Tibial artery (tissue), 4 donors: ENCODE measurements around the gene PPM1L.

Experiments used
- DNase-seq, 2 donors: peaks; one replicate each; pipeline ENCODE4 v3.0.0-alpha.2; 2019
- H3K27ac ChIP-seq, 2 donors: fragments of 200-600 bp; sonication (generic) in 1 of 2; 1 replicate in 1 of 2; 2 replicates in 1 of 2; pipeline ENCODE4 v1.5.1; 2018 to 2019; ENCODE audit warnings: mild to moderate bottlenecking in 1 of 2
- H3K27me3 ChIP-seq, 2 donors: fragments of 200-600 bp; sonication (generic) in 1 of 2; one replicate each; pipeline versions ENCODE4 v1.5.1 to v1.6.0; 2016 to 2019
- H3K36me3 ChIP-seq, 3 donors: fragments of 200-600 bp; sonication (generic) in 2 of 3; one replicate each; pipeline ENCODE4 v1.5.1; 2016 to 2019; ENCODE audit warnings: mild to moderate bottlenecking in 2 of 3
- H3K4me1 ChIP-seq, 4 donors: fragments of 200-600 bp; sonication (generic) in 2 of 4; 1 replicate in 3 of 4; 2 replicates in 1 of 4; pipeline ENCODE4 v1.5.1; 2016 to 2019
- H3K4me3 ChIP-seq, 2 donors: fragments of 200-600 bp; sonication (generic) in 1 of 2; 1 replicate in 1 of 2; 2 replicates in 1 of 2; pipeline ENCODE4 v1.5.1; 2018 to 2019; ENCODE audit warnings: mild to moderate bottlenecking in 2 of 2
- H3K9me3 ChIP-seq, 3 donors: fragments of 200-600 bp; sonication (generic) in 1 of 3; one replicate each; pipeline ENCODE4 v1.5.1; 2016 to 2019
- CTCF ChIP-seq, 2 experiments: fragments of 200-600 bp in 1 of 2; fragments of 450-650 bp in 1 of 2; IDR thresholded peaks; one replicate each; pipeline ENCODE4 v1.5.1; 2017 to 2019; ENCODE audit warnings: antibody characterized with exemption in 2 of 2, mild to moderate bottlenecking in 1 of 2, moderate library complexity in 1 of 2
- intact Hi-C: fragments of 100-400 bp; cut with DNase I; formaldehyde crosslinking; loops from one replicate; pipeline ENCODE4 v1.15.0; 2023; ENCODE audit warnings: low total_unique reads

PPM1L gene

GRCh38 chr3:161070980-161071663 lies 315.1 kb downstream of the PPM1L start:
- Histone ChIP-seq H3K27ac (peak overlapping the region in 1 of 2 donors; percentile 50), H3K4me1 (peaks cover 0 to 43% (median 26%) of the 10 kb centered on the region in 4 donors), H3K9me3 (no peaks in the 10 kb centered on the region), H3K27me3 (no peaks in the 10 kb centered on the region), H3K36me3 (no peaks in the 10 kb centered on the region), H3K4me3 (no peak overlapping the region)
- intact Hi-C loops, result no loop called here
- DNase-seq, result no peak
- no peak for TF ChIP-seq CTCF (IDR thresholded peaks at IDR 0.05)

- Histone ChIP-seq H3K9me3 (no peaks in the 10 kb centered on the region), H3K27ac (no peak overlapping the region), H3K4me3 (no peak overlapping the region), H3K36me3 (no peaks in the 10 kb centered on the region), H3K4me1 (peaks cover 0 to 48% (median 26%) of the 10 kb centered on the region in 4 donors), H3K27me3 (no peaks in the 10 kb centered on the region)
- no peak for DNase-seq
- TF ChIP-seq CTCF (IDR thresholded peaks at IDR 0.05), result no peak
- intact Hi-C loops, result no loop called here
Observed at GRCh38 chr3:161072211-161072621, 316.2 kb downstream of the PPM1L start.

GRCh38 chr3:161072751-161073150 lies 316.7 kb downstream of the PPM1L start:
- intact Hi-C loops, result no loop called here
- H3K4me1 ChIP-seq, result peaks cover 0 to 49% (median 26%) of the 10 kb centered on the region in 4 donors
- no peak for TF ChIP-seq CTCF (IDR thresholded peaks at IDR 0.05)

GRCh38 chr3:161073181-161073580 lies 317.1 kb downstream of the PPM1L start:
- Histone ChIP-seq H3K27ac (no peak overlapping the region), H3K36me3 (no peaks in the 10 kb centered on the region), H3K4me3 (no peak overlapping the region), H3K9me3 (no peaks in the 10 kb centered on the region), H3K4me1 (peaks cover 0 to 52% (median 28%) of the 10 kb centered on the region in 4 donors), H3K27me3 (no peaks in the 10 kb centered on the region)
- intact Hi-C loops, result no loop called here
- TF ChIP-seq CTCF (IDR thresholded peaks at IDR 0.05), result no peak
- no peak for DNase-seq

More at GRCh38 chr3:161072751-161073150, 316.7 kb downstream of the PPM1L start:
- Histone ChIP-seq H3K36me3 (no peaks in the 10 kb centered on the region), H3K27ac (no peak overlapping the region), H3K9me3 (no peaks in the 10 kb centered on the region), H3K4me3 (no peak overlapping the region), H3K27me3 (no peaks in the 10 kb centered on the region)
- no peak for DNase-seq

GRCh38 chr3:161081633-161082032 lies 325.6 kb downstream of the PPM1L start:
- no peaks in the 10 kb centered on the region for H3K27me3 ChIP-seq
- H3K4me3 ChIP-seq, result no peak overlapping the region
- DNase-seq, result no peak
- H3K36me3 ChIP-seq, result peaks cover 0 to 15% (median 14%) of the 10 kb centered on the region in 3 donors
- peaks cover 0 to 30% (median 7%) of the 10 kb centered on the region in 4 donors for H3K4me1 ChIP-seq
- intact Hi-C loops, result no loop called here
- no peaks in the 10 kb centered on the region for H3K9me3 ChIP-seq
- TF ChIP-seq CTCF (IDR thresholded peaks at IDR 0.05), result no peak
- no peak overlapping the region for H3K27ac ChIP-seq
